Right lobe of liver (tissue), 6 donors: ENCODE data around the gene ASTN1. TPM values are rescaled to one million over a fixed set of nuclear protein-coding genes. Genes with fewer than 3 reads are reported as not detected.

Source experiments
- ATAC-seq, 4 donors: fragments of 200-7000 bp; cut with Tn5 transposase; one replicate each; pipeline ENCODE4 v1.9.1; 2020; ENCODE audit warnings: mild to moderate bottlenecking in 4 of 4, moderate library complexity in 4 of 4
- DNase-seq, 3 donors: peaks; one replicate each; pipeline ENCODE4 v3.0.0-alpha.2; 2020
- H3K27ac ChIP-seq, 3 donors: fragments of 200-600 bp; one replicate each; pipeline ENCODE4 v1.8.0; 2022
- H3K27me3 ChIP-seq, 2 donors: fragments of 200-600 bp; one replicate each; pipeline ENCODE4 v1.8.0; 2022
- H3K36me3 ChIP-seq, 4 donors: fragments of 200-600 bp; sonication (generic) in 1 of 4; one replicate each; pipeline versions ENCODE4 v1.5.1 to v1.8.0; 2017 to 2022; ENCODE audit warnings: control low read depth in 1 of 4
- H3K4me1 ChIP-seq, 4 donors: fragments of 200-600 bp; sonication (generic) in 1 of 4; one replicate each; pipeline versions ENCODE4 v1.5.1 to v1.8.0; 2017 to 2022; ENCODE audit warnings: control low read depth in 1 of 4
- H3K4me3 ChIP-seq, 3 donors: fragments of 200-600 bp; one replicate each; pipeline ENCODE4 v1.8.0; 2022
- H3K9me3 ChIP-seq, 4 donors: fragments of 200-600 bp; sonication (generic) in 1 of 4; one replicate each; pipeline versions ENCODE4 v1.5.1 to v1.8.0; 2017 to 2022; ENCODE audit warnings: control low read depth in 1 of 4
- POLR2A ChIP-seq: fragments of 450-650 bp; IDR thresholded peaks from one replicate; pipeline ENCODE4 v1.6.1; 2017; ENCODE audit warnings: antibody characterized with exemption, mild to moderate bottlenecking
- WGBS: methylation state at CpG from one replicate; pipeline ENCODE4 v1.1.6; 2018; ENCODE audit warnings: low coverage, low lambda C conversion rate; ENCODE audit not compliant: insufficient coverage; ENCODE audit errors: missing lambda C conversion rate; 5-methylcytosine and 5-hydroxymethylcytosine counted together
- intact Hi-C, 2 donors: fragments of 100-400 bp; cut with DNase I; formaldehyde crosslinking; loops; one replicate each; pipeline versions ENCODE4 v1.11.2 to v1.14.1; 2022
- total RNA-seq, 6 experiments: library from RNA; depleted of rRNA in 2 of 6; stranded (reverse); fragments of >200 nt in 2 of 6; fragmentation: NEBNext Ultra II Directional in 3 of 6; extraction: Animal tissue kit (Norgen Biotek cat#: 25700) in 3 of 6; gene quantifications; one replicate each; pipeline versions ENCODE4 v1.1.0 to v1.2.4, GENCODE V29; 2016 to 2023
- TF ChIP-seq, protein P1 (sequence below), 4 donors: fragments of 200-600 bp in 3 of 4; fragments of 450-650 bp in 1 of 4; IDR thresholded peaks; one replicate each; pipeline versions ENCODE4 v1.5.1 to v1.8.0; 2016 to 2022; ENCODE audit warnings: antibody characterized with exemption in 4 of 4, mild to moderate bottlenecking in 2 of 4
- donor health status: DM: no; HTN: yes; CAD: no.
- donor health status: DM: no; HTN: no; CAD: no.
- donor health status: DM: no; HTN: no; CAD: no.
- donor health status: DM: no; HTN: yes; CAD: no.
- donor health status: DM: no; HTN: yes; CAD: no.

ASTN1 gene
- total RNA-seq, 6 experiments from 2014 or later = 0.06 to 0.78 (median 0.18) TPM

GRCh38 chr1:177130451-177130945 lies 34.0 kb downstream of the ASTN1 start:
- Histone ChIP-seq H3K27me3 (no peaks in the 10 kb centered on the region), H3K4me1 (no peaks in the 10 kb centered on the region), H3K27ac (no peak overlapping the region), H3K4me3 (no peak overlapping the region), H3K36me3 (no peaks in the 10 kb centered on the region), H3K9me3 (no peaks in the 10 kb centered on the region)
- TF ChIP-seq, protein P1, sequence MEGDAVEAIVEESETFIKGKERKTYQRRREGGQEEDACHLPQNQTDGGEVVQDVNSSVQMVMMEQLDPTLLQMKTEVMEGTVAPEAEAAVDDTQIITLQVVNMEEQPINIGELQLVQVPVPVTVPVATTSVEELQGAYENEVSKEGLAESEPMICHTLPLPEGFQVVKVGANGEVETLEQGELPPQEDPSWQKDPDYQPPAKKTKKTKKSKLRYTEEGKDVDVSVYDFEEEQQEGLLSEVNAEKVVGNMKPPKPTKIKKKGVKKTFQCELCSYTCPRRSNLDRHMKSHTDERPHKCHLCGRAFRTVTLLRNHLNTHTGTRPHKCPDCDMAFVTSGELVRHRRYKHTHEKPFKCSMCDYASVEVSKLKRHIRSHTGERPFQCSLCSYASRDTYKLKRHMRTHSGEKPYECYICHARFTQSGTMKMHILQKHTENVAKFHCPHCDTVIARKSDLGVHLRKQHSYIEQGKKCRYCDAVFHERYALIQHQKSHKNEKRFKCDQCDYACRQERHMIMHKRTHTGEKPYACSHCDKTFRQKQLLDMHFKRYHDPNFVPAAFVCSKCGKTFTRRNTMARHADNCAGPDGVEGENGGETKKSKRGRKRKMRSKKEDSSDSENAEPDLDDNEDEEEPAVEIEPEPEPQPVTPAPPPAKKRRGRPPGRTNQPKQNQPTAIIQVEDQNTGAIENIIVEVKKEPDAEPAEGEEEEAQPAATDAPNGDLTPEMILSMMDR (IDR thresholded peaks at IDR 0.05) = no peak
- no peak for TF ChIP-seq POLR2A
- ATAC-seq (no peak), DNase-seq (no peak)
- 61% methylated on average over 4 of the region's 5 CpGs for WGBS
- intact Hi-C loops = no loop called here

DNA sequence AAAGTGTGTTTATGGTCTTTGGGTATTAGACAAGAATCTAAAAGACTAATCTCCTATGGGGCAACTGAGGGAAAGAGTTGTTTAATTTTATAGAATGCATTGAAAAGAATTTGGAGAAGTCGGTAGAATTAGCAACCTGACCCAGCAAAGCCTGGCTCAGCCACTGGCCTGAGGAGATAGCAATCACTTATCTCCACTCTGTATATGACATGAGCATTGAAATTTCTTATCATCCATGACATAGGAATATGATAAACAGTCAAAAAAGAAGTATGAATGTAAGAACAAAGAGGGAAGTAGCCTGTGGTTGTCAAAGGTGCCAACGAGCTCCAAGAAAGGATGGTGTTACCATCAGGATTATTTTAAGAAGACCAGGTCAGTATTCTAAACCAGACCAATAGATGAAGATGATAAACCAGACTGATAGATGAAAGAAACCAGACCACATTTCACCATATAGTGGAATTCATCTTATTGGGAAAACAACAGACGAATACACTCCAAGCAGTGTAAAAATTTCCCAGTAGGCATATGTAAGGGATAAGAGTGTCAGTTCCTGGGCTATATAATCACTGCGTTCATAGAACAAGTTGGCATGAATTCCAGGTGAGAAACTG lies 35.7 kb downstream of the ASTN1 start:
- no peaks in the 10 kb centered on the region for H3K36me3 ChIP-seq
- H3K9me3 ChIP-seq = no peaks in the 10 kb centered on the region
- H3K27me3 ChIP-seq = no peaks in the 10 kb centered on the region
- ATAC-seq (no peak), DNase-seq (no peak)
- H3K27ac ChIP-seq = no peak overlapping the region
- 66% methylated on average over 4 of the region's 4 CpGs for WGBS
- H3K4me1 ChIP-seq = no peaks in the 10 kb centered on the region
- intact Hi-C loops = no loop called here
- no peak overlapping the region for H3K4me3 ChIP-seq
- TF ChIP-seq, protein P1 (IDR thresholded peaks at IDR 0.05) = no peak
- no peak for TF ChIP-seq POLR2A

DNA sequence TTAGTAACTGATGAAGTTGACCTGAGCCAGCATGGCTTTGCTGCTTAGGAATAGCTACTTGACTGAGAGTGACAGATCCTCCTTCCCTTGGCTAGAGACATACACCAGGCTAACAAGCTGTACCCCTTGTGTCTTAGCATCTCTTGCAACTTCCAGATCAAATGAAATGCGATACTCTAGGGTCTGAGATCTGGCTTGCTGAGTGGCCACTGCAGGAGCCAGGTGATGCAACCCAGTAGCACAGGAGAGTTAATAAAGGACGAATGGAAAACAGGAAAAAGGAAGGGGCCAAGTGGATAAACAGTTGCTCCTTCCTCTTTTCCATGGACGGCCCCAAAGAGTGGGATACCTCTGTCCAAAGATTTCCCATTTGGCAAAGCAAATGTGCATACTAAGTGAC lies 38.2 kb downstream of the ASTN1 start:
- TF ChIP-seq, protein P1 (IDR thresholded peaks at IDR 0.05) = no peak
- no peak for TF ChIP-seq POLR2A
- Histone ChIP-seq H3K4me1 (no peaks in the 10 kb centered on the region), H3K36me3 (no peaks in the 10 kb centered on the region), H3K4me3 (no peak overlapping the region), H3K27ac (no peak overlapping the region), H3K9me3 (no peaks in the 10 kb centered on the region), H3K27me3 (no peaks in the 10 kb centered on the region)
- WGBS = 34% methylated on average over 3 of the region's 3 CpGs
- intact Hi-C loops = no loop called here
- ATAC-seq (no peak), DNase-seq (no peak)

GRCh38 chr1:177124577-177125278 lies 39.8 kb downstream of the ASTN1 start:
- 58% methylated on average over 4 of the region's 4 CpGs for WGBS
- no peaks in the 10 kb centered on the region for H3K36me3 ChIP-seq
- ATAC-seq = no peak
- H3K4me3 ChIP-seq = no peak overlapping the region
- H3K27me3 ChIP-seq = no peaks in the 10 kb centered on the region
- intact Hi-C loops = no loop called here
- H3K4me1 ChIP-seq = no peaks in the 10 kb centered on the region
- TF ChIP-seq, protein P1 (IDR thresholded peaks at IDR 0.05) = no peak
- no peak for TF ChIP-seq POLR2A
- no peaks in the 10 kb centered on the region for H3K9me3 ChIP-seq
- no peak for DNase-seq
- no peak overlapping the region for H3K27ac ChIP-seq
